ENCODE data around the gene PRR12.

- TF ChIP-seq CTCF (IDR thresholded peaks at IDR 0.05; ENCODE audit: low read length) (no peak), EZH2 (IDR thresholded peaks at IDR 0.05; ENCODE audit: borderline replicate concordance, low read length) (no peak)
These were observed 18.6 kb downstream of the PRR12 start for GRCh38 chr19:49609499-49610092.
